Left colon (tissue), 2 donors: ENCODE data around the gene GMCL2. TPM values are rescaled to one million over a fixed set of nuclear protein-coding genes. Genes with fewer than 3 reads are reported as not detected.
"Not testable (repeated sequence)": the region's sequence is repeated elsewhere in the genome, so short reads cannot be mapped to it uniquely, and the experiment has no call there.

Experiments used
- ATAC-seq: fragments of 200-7000 bp; cut with Tn5 transposase; one replicate; pipeline ENCODE4 v1.9.1; 2020; ENCODE audit warnings: mild to moderate bottlenecking, moderate library complexity
- DNase-seq, 2 donors: peaks; one replicate each; pipeline ENCODE4 v3.0.0-alpha.2; 2020
- intact Hi-C, 2 donors: fragments of 100-400 bp; cut with DNase I in 1 of 2; cut with micrococcal nuclease in 1 of 2; formaldehyde crosslinking; loops; one replicate each; pipeline versions ENCODE4 v1.11.2 to v1.14.0; 2022; cut with DNase I, micrococcal nuclease
- long read RNA-seq: library from polyadenylated mRNA; unstranded; transcript quantifications from one replicate; pipeline ENCODE4 v2.0.0, GENCODE V29; 2021
- total RNA-seq, 2 donors: library from RNA; stranded (reverse); fragmentation: NEBNext Ultra II Directional; extraction: Animal tissue kit (Norgen Biotek cat#: 25700); gene quantifications; one replicate each; pipeline ENCODE4 v1.2.1, GENCODE V29; 2021
- donor health status: DM: no; HTN: no; CAD: no.
- donor health status: DM: yes; HTN: yes; CAD: no.

The GMCL2 gene
- not detected for total RNA-seq
- long read RNA-seq = 0 reads

- ATAC-seq = no peak
- intact Hi-C loops = no loop called here
- no peak for DNase-seq
Measured at GRCh38 chr5:178187014-178187413, at the start of gene GMCL2. Gene GMCL2, minus strand, starts transcription at chr5:178187371. Its CDS starts 72 bp downstream, at chr5:178187299.

GRCh38 chr5:178236679-178237078, 49.5 kb upstream of the GMCL2 start:
- intact Hi-C loops = no loop called here
- DNase-seq (peak in 1 of 2 donors; percentile 71), ATAC-seq (peak; percentile 15)

GRCh38 chr5:178236126-178236525, 49.0 kb upstream of the GMCL2 start:
- no peak for DNase-seq
- ATAC-seq = no peak
- intact Hi-C loops = no loop called here

GRCh38 chr5:178235588-178235974, 48.4 kb upstream of the GMCL2 start:
- ATAC-seq (no peak), DNase-seq (no peak)
- intact Hi-C loops = no loop called here

GRCh38 chr5:178234750-178235587, 47.8 kb upstream of the GMCL2 start:
- intact Hi-C loops = no loop called here
- no peak for ATAC-seq
- DNase-seq = peak in 1 of 2 donors; percentile 93

GRCh38 chr5:178234121-178234749, 47.1 kb upstream of the GMCL2 start:
- DNase-seq (no peak), ATAC-seq (no peak)
- intact Hi-C loops = no loop called here

- intact Hi-C loops = no loop called here
- no peak for ATAC-seq
- DNase-seq = no peak
Measured at GRCh38 chr5:178232920-178233429, 45.8 kb upstream of the GMCL2 start.

- peak; percentile 58 for ATAC-seq
- intact Hi-C loops = no loop called here
- peak; percentile 72 to 85 for DNase-seq
Measured at GRCh38 chr5:178232124-178232919, 45.2 kb upstream of the GMCL2 start, which contains the start of gene PHYKPL. Gene PHYKPL, minus strand, starts transcription at chr5:178232802. Its CDS starts 252 bp downstream, at chr5:178232550.

- DNase-seq (no peak), ATAC-seq (peak; percentile 7)
- intact Hi-C loops = no loop called here
Measured at GRCh38 chr5:178231539-178232123, 44.5 kb upstream of the GMCL2 start.

GRCh38 chr5:178230879-178231538, 43.8 kb upstream of the GMCL2 start:
- intact Hi-C loops = no loop called here
- DNase-seq (no peak), ATAC-seq (peak; percentile 35)

GRCh38 chr5:178229861-178230260, 42.7 kb upstream of the GMCL2 start:
- DNase-seq = no peak
- no peak for ATAC-seq
- intact Hi-C loops = no loop called here

GRCh38 chr5:178229111-178229510, 41.9 kb upstream of the GMCL2 start:
- intact Hi-C loops = not testable (repeated sequence)

GRCh38 chr5:178228609-178229008, 41.4 kb upstream of the GMCL2 start:
- intact Hi-C loops = no loop called here
- no peak for ATAC-seq
- DNase-seq = no peak

More at GRCh38 chr5:178229111-178229510, 41.9 kb upstream of the GMCL2 start:
- not testable (repeated sequence) for DNase-seq, ATAC-seq

- intact Hi-C loops = no loop called here
- no peak for DNase-seq
Measured at GRCh38 chr5:178227929-178228328, 40.8 kb upstream of the GMCL2 start.

GRCh38 chr5:178227138-178227659, 40.0 kb upstream of the GMCL2 start:
- no peak for ATAC-seq
- intact Hi-C loops = no loop called here

More at GRCh38 chr5:178227929-178228328, 40.8 kb upstream of the GMCL2 start:
- no peak for ATAC-seq

GRCh38 chr5:178225174-178225573, 38.0 kb upstream of the GMCL2 start:
- DNase-seq (no peak), ATAC-seq (no peak)
- intact Hi-C loops = no loop called here

More at GRCh38 chr5:178227138-178227659, 40.0 kb upstream of the GMCL2 start:
- no peak for DNase-seq

- no peak for DNase-seq
Measured at GRCh38 chr5:178224403-178224802, 37.2 kb upstream of the GMCL2 start.

GRCh38 chr5:178223828-178224335, 36.7 kb upstream of the GMCL2 start:
- intact Hi-C loops = no loop called here
- no peak for ATAC-seq
- DNase-seq = no peak

More at GRCh38 chr5:178224403-178224802, 37.2 kb upstream of the GMCL2 start:
- no peak for ATAC-seq
- intact Hi-C loops = no loop called here
